IPS DF 4.7 (cell line): Measurements from ENCODE around the gene HSDL1.
A peak's percentile ranks its signal among the peaks of the same experiment; 100 is the strongest.
"Not testable (repeated sequence)": the region's sequence is repeated elsewhere in the genome, so short reads cannot be mapped to it uniquely, and the experiment has no call there.

Experiments
- DNase-seq: peaks from one replicate; pipeline ENCODE4 v3.0.0-alpha.2; 2013; ENCODE audit warnings: low spot score; ENCODE audit errors: extremely low read depth

HSDL1 gene

DNA sequence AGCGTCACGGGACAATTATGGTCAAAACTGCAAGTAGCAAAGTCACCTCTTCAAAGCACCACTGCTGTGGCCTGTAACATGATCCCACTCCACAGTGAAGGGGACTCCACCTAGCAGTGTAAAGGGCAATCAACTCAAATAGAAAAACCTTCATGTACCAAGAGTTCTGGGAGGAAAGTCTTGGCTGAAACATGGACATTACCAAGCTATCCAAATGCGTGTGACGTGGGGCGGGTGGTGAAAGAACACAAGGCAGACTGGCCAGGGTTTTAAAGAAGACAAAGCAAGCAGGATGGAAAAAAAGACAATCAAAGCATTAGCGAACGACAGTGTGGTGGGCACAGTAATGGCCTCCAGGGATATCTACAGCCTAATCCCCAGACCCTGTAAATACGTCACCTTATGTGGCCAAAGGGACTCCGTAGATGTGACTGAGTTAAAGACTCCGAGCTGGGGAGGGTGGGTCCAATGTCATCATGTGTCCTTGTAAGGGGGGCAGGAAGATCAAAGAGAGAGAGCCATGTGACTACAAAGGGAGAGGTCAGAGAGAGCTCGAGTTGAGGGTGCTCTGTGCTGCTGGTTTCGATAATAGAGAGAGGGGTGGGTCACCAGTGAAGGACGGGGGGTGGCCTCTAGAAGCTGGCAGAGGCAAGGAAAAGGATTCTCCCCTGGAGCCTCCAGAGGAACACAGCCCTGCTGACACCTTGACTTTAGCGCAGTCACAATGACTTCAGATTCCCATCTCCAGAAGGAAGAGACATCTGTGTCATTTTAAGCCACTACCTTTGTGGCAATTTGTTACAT lies 6.0 kb downstream of the HSDL1 start:
- DNase-seq: no peak

DNA sequence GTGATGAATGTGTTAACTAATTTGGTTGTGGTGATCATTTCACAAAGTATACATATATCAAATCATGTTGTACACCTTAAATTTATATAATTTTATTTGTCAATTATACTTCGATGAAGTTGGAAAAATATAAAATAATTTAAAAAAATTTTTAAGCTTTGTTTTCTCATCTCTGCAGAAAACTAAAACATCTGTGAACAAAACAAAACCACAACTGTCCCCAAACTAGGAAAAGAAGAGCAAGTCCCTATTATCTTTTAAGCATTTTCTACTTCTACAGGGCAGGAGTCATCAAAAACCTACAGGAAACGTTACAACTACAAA lies 6.5 kb downstream of the HSDL1 start:
- DNase-seq: no peak

DNA sequence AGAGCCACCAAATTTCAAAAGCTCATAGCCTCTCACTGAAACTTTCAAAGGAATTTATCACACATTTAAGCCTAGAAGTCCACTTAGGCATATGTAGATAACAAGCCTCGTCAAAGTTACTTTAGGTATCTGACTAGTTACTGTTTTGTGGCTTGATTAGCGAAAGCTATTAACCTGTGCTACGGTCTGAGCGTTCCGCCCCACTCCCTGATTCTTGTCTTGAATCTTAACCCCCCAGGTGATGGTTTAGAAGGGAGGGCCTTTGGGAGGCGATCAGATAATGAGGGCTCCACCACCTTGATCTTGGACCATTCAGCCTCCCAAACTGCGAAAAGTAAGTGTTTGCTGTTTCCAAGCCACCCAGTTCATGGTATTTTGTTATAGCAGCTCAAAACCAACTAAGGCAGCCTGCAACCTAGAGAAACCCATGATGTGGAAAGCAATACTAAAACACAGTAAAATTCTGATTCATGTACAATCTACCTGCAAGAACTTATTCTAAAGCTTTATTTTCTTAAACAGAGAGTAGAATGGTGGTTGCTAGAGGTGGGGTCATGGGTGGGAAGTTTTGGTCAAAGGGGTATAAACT lies 7.1 kb downstream of the HSDL1 start:
- no peak for DNase-seq

DNA sequence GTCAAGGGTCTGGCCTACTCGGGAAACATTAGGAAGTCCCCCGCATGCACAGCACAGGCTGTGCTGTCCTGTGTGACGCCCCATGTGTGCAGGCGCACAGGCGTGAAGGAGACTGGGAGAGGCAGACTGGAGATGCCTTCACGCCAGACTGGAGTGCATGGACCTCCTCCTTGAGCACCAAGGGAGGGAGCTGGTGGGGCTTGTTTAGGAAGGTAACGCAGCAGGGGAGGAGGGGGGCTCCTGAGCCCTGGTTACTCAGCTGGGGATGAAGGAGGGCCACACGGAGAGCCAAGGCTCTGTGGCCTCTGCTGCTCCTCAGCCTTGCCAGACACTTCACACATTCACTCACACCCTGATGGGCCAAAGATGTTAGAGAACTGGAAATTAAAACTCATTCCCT lies 7.7 kb downstream of the HSDL1 start:
- no peak for DNase-seq

DNA sequence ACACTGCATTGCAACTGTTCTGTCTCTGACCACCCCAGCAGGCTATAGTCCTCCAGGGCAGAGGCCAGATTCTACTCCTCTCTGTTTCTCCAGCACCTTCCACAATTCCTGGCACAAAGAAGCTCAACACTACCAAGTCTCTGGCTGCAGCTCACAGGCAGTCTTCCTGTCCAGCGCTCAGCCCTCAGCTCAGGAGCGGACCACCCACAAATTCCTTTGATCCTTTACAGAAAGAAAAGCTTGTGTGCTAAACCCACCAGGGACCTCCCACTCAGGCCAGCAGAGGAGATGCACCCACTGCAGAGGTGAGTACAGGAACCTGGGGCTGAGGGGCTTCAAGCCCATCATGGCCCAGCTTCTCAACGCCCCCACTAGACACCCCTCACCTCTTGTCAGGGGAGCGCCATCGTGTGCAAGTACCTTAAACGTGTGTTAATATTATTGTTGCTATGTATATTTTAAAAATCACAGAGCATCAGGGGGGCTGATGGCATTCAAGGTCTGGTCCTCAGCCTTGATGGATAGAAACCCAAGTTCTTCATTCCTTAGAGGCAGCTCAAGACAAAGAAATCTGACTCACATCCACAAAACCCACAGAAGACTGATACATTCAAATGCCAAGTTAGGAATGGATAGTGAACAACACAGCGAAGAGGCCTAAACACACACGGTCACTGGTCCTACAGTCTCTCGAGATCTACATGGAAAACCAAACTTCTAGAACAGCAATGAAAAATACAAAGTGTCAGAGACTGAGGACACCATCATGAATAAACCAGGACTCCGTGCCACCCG lies 8.4 kb downstream of the HSDL1 start:
- DNase-seq: no peak

DNA sequence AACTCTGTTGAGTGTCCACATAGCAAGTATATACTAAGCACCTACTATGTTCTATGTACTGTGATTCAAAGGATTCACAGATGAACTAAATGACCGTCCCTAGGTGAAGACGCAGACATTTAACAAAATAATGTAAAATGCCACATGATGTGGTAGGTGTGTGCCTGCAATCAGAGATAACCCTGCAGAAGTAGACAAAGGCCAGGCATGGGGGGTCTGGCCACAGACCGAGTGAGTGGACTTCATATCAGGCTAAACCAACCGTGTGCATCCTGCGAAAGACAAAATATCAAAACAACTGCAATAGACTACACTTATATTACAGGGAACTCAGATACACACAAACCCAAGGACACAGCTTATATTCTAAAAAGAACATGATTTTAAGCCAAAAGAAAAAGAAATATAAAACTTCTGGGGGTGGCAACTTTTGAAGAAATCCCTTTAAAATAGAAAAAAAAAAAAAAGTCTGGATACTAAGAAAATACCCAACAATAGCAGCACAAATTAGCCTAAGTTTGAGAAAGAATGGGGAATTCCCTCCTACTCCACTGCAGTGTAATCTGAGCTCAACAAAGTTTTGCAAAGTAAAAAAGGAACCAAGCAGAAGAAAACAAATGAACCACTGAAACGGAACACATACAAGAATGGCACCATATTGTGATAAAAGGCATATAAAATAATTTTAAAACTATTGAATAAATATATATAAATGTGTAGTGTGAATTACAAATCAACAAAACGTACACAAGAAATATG lies 12.3 kb downstream of the HSDL1 start:
- DNase-seq: no peak

DNA sequence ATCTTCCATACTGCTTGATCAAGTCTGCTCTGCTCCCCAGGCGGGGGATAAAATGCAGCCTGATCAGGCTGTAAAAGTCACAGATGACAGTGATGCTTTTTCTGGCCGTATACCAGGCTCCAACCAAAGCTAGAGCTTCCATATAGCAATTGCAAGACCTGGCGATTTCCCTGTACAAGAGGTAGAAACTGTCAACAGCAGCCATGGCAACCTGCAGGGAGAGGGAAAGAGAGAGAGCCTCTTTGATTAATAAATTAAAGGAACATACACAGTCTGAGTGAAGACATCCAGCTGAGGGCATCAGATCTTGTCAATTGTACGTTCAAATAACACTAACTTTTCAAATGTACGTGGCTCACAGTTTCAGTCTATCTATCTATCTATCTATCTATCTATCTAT lies 13.9 kb downstream of the HSDL1 start:
- no peak for DNase-seq

DNA sequence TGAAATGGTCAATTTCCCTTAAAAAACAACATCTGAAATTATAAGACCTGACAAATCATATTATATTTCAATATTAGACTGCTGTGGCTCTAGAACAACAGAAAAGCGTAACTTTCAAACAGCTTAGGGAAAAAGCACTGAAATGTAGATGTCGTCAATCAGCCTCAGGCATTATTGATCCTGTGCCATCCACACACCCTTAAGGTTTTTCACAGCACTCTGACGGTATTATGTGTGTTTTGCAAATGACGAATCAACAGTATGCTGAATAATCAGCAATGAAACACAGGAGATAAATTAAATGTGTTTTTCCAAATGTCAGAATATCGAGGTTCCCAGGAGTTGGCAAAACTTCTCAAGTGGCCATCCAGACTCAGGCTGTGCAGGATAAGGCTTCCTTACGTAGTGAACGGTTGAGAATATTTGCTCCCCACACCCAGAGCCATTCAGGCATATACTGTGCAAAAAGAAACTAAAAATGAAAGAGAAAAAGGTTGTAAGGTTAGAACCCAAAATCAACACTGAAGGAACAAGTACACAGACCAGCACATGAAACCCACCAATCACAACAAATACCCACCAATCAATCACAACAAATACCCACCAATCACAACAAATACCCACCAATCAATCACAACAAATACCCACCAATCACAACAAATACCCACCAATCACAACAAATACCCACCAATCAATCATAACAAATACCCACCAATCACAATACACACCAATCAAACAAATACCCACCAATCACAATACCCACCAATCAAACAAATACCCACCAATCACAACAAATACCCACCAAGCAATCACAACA lies 20.5 kb downstream of the HSDL1 start:
- no peak for DNase-seq

DNA sequence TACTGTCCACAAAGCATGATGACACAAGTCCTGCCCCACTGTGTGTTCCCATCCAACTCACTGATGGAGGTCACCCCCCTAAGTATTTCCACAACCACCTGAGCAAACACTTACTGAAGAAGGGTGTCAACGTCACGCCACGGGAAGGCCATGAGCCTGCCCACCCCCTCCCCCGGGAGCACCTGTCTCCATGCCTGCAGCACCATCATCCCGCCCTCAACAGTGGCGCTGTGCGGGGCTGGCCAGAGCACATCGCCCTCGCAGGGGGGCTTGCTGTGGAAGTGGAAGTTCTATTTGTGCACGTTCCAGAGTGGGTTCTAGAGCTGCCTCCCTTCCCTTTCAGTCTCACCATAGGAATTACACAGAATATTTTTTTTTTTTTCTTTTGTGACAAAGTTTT lies 24.0 kb downstream of the HSDL1 start:
- no peak for DNase-seq

DNA sequence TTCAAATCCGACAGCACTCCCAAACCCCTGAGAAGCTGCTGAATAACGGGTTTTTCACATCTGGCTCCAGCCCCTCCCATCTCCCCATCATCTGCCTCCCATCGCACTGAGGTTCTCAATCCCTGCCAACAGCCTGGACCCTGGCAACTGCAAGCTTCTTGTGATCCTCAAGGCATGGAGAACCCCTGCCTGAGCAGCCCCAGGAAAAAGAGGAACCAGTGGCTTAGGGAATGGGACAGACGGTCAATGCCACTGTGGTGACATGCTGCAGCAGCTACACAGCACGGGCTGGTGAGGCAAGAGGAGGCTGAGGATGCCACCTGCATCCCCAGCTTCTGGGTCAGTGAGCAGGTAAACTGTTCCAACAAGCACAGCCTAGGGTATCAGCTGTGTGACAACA lies 25.0 kb downstream of the HSDL1 start:
- no peak for DNase-seq

DNA sequence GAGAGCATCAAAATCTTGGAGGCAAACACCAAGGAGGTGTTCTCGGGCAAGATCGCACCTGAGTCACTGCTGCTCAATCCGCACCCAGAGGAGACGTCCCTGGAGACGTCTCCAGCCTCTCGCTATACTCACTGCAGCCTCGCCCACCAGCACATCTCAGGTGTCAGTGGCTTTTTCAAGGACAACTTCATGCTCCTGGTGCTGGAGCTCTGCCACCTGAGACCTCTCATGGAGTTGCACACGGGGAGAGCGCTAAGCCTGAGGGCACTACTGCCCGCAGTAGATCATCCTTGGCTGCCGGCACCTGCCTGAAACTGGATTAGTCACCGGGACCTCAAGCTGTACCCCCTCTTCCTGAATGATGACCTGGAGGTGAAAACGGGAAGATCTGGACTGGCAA lies 25.6 kb downstream of the HSDL1 start:
- no peak for DNase-seq

DNA sequence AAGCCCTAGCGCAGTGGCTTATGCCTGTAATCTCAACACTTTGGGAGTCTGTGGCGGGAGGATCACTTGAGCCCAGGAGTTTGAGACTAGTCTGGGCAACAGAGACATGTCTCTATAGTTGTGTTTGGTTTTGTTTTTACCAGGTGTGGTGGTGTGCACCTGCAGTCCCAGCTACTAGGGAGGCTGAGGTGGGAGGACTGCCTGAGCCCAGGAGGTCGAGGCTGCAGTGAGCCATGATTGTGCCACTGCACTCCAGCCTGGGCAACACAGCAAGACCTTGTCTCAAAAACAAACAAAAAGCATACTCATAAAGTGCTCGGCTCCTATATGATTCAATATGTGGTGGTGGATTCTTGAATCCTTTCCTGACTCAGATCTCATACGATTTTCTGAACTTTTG lies 26.7 kb downstream of the HSDL1 start:
- not testable (repeated sequence) for DNase-seq

DNA sequence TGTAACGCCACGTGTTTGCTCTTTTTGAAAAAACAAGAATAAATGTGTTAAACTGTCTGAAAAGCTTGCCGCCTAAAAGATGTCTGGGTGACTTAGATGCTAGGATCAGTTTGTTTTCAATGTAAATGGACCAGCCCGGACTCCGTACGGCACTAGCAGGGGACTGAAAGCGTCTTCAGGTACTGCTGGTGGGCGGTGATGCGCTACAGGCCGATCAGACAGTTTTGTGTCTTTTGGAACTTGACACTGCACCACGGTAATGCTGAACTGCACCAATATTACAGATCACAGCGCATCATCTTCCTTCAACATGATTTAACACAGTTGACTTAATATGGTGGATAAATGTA lies 27.5 kb downstream of the HSDL1 start:
- DNase-seq: no peak

DNA sequence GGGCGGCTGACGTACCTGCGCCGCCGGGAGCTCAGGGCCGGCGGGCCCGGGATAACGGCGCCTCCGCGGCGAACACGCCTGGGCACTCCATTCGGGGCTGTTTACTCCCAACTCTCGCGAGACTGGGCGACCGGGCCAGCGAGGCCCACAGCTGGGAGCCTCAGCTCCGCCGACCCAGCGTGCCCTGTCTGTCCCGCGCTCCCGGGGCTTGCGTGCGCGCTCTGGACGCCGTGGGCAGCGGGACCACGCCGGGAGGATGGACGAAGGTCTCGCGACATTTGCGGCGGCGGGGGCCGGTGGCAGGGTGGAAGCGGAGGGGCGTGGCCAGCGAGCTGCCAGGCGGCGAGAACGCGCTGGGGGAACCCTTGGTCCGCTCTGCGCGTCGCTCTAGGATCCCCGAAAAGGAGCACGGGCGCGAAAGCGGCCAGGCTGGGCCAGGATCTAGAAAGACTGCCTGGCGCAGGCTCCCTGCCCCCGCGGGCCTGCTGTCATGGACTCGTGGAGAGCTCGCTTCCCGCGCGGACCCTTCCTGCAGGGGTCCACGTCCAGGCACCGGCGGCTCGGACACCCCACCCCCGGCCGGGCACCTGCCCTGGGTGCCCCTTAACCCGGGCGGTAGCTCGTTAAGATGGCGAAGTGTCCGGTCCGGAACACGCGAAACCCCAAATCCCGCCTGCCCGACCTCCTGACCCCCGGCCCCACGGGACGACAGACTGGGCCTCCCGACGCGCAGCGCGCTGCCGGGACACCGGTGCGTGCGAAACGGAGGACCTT lies 28.1 kb downstream of the HSDL1 start, which contains the start of gene MBTPS1:
MBTPS1 (minus strand) TSS at position 223 of the 774 bp plus-strand sequence. CDS start 15,159 bp downstream, outside the sequence.
- DNase-seq: peak; percentile 69

DNA sequence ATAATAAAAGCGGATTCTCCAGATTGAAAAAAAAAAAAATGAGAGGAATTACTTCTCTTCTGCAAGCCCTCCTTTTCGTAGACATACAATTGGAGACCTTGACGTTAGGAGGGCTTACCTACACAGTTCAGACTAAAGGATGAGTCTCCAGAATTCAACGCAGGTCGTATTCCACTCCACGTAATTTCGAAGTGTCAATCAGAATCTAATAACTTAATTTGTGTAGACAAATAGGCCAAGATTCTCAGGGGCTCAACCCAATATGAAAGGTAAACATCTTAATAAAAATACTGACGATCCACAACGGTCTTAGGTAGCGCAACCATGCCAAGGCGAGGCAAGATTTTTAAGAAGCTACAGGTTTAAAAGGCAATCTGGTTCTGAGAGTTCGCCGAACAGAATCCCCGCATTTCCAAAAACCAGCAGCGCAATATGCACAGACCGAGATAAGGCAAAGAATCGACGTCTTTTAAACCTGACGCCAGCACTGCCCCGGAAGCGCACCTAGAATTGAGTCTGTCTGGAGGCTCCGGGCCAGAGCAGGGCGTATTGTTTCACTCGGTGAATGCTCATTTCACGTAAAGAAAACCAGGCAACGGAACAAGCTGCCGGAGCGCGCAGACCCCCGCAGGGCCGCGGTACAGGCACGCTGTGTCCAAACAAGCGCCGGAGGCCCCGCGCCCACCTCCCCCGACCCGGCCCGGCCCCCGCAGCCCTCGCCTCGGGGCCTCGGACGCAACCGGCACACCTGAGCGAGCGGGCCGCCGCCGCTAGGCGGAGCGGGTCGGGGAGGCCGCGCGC lies 28.9 kb downstream of the HSDL1 start:
- no peak for DNase-seq

DNA sequence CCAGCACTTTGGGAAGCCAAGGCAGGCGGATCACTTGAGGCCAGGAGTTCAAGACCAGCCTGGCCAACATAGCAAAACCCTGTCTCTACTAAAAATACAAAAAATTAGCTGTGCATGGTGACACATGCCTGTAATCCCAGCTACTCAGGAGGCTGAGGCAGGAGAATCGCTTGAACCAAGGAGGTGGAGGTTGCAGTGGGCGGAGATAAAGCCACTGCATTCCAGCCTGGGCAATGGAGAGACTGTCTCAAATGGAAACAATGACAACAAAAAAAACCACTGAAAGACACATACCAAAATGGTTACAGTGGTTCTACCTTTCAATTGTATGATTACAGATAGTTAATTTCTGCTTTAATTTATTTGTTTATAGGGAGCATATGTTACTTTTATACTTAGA lies 33.0 kb downstream of the HSDL1 start:
- DNase-seq: not testable (repeated sequence)

DNA sequence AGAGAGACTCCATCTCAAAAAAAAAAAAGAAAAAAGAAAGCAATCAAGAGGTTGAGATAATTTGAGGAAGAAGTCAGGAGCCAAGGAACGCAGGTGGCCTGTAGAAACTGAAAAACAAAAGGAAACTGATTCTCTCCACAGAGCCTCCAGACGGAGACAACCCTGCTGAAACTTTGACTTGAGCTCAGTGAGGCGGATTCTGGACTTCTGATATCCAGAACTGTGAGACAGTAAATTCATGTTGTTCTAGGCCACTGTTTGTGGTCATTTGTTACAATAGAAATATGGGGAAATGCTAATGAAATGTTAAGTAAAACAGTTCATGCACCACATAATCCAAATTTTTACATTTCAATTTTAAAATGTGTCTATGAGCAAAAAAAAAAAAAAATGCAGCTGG lies 33.5 kb downstream of the HSDL1 start:
- no peak for DNase-seq

DNA sequence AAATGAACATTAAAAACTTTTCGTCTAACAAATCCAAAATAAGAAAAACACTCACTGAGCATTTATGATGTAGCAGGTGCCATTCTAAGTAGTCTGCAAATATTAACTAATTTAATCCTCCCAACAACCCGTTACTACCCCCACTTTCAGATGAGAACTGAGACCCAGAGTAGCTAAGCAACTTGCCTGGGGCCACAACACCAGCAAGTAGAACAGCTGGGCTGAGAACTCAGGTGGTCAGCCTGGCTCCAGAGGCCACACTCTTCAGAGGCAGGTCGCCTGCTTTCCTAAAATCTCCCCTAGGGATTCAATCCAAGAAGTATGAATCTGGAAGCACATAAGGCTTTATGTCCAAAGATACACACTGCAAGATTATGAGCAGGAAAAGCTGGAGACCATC lies 34.5 kb downstream of the HSDL1 start:
- no peak for DNase-seq

DNA sequence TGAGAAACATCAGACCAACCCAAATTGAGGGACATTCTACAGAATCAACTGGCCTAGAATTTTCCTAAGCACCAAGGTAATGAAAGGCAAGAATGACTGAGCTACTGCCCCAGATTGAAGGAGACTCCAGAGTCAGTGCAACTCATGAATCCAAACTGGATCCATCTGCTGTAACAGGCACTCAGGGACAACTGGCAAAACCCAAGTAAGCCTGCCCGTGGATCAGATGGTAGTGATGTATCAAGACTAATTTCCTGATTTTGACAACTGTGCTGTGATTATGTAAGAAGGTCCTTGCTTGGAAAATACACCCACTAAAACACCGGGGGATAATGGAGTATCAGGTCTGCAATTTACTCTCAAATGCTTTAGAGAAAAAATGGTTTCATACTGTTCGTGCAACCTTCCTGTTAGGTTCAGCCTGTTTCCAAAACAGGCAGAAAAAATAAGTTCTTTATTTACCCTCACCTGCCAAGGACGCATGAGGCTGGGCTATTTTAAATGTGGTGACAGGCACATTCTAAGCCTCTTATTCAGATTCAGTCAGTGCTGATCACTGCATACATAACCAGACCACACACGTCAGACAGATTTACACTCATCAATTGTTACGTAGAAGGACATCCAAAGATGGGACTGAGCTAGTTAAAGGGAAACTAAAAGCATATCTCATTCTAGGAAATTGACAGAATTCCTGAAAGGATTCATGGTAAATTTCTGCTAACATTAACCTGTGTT lies 35.2 kb downstream of the HSDL1 start:
- DNase-seq: no peak
